Right lobe of liver (tissue), 4 donors: Measurements from ENCODE around the gene OR5K1.

Experiments used
- POLR2A ChIP-seq: fragments of 450-650 bp; IDR thresholded peaks from one replicate; pipeline ENCODE4 v1.6.1; 2017; ENCODE audit warnings: antibody characterized with exemption, mild to moderate bottlenecking
- TF ChIP-seq, protein P1 (sequence below), 4 donors: fragments of 200-600 bp in 3 of 4; fragments of 450-650 bp in 1 of 4; IDR thresholded peaks; one replicate each; pipeline versions ENCODE4 v1.5.1 to v1.8.0; 2016 to 2022; ENCODE audit warnings: antibody characterized with exemption in 4 of 4, mild to moderate bottlenecking in 2 of 4
- donor health status: DM: no; HTN: no; CAD: no.
- donor health status: DM: no; HTN: no; CAD: no.
- donor health status: DM: no; HTN: yes; CAD: no.

DNA sequence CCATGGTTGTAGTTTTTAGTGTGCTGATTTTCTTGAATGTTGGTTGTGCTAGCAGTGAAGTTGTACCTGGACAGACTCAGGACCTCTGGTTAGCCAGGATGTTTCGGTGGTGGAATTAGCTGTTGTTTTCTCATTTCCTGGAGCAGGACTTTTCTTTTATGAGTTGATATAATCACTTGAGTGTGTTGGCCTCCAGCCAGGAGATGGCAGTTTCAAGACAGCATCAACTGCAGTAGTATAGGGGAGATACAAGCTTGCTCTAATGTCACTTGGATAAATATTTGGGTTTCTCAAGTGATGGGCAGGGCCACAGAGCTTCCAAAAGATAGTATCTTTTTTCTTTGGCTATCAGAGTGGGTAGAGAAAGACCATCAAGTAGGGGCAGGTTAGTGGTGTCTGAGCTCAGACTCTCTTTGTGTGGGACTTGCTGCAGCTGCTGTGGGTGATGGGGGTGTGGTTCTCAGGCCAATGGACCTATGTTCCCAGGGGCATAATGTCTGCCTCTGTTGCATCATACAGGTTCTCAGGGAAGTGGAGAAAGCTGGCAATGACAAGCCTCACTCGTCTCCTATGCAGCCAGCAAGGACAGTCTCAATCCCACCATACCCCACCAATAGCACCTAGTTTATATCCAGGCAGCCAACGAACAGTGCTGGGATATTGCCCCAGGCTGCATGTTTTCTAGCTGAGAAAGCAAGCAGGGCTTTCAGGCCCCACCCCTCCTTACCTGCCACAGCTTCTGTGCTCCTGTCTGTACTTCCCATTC is 19.9 kb downstream of the OR5K1 start:
- TF ChIP-seq, protein P1, sequence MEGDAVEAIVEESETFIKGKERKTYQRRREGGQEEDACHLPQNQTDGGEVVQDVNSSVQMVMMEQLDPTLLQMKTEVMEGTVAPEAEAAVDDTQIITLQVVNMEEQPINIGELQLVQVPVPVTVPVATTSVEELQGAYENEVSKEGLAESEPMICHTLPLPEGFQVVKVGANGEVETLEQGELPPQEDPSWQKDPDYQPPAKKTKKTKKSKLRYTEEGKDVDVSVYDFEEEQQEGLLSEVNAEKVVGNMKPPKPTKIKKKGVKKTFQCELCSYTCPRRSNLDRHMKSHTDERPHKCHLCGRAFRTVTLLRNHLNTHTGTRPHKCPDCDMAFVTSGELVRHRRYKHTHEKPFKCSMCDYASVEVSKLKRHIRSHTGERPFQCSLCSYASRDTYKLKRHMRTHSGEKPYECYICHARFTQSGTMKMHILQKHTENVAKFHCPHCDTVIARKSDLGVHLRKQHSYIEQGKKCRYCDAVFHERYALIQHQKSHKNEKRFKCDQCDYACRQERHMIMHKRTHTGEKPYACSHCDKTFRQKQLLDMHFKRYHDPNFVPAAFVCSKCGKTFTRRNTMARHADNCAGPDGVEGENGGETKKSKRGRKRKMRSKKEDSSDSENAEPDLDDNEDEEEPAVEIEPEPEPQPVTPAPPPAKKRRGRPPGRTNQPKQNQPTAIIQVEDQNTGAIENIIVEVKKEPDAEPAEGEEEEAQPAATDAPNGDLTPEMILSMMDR (IDR thresholded peaks at IDR 0.05): no peak
- no peak for TF ChIP-seq POLR2A
